HG03064 (cell line): ENCODE data around the gene ZNF777.
"Not testable (repeated sequence)": the region's sequence is repeated elsewhere in the genome, so short reads cannot be mapped to it uniquely, and the experiment has no call there.

Experiments
- ATAC-seq: cut with Tn5 transposase; IDR thresholded peaks from one replicate; pipeline ENCODE4 v1.9.1; 2021; ENCODE audit warnings: low read depth; ENCODE audit not compliant: unreplicated experiment

Gene ZNF777

DNA sequence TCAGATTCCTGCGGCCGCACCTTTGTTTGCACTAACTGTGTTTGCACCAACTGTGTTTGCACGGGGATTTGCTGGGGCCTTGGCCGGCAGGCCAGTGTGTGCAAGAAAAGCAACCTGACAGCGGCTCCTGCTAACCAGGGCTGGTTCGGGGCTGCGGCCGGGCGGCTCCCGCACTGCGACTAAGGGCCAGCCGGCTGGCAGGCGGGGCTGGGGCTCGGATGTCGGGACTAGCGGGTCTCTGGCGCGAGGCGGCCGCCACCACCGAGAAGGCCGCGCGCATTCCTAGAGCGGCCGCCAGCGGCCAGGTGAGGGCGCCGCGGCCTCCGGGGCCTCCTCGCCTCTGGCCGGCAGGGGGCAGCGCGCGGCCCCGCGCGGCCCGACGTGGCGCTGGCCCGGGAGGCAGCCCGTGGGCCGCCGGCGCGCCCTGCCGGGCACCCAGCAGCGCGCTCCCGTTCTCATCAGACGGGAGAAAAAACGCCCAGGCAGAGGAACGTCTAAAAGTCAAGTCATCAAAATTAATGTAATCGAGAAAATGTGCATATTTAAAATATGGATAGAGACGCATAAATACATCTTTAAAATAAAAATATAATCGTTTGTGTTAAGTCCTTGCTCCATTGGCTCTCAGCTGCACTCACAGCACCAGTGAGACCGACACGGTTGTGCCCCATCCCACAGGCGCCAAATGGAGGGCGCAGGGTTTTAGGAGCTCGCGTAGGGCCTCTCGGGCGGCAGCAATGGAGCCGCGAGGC lies 38.5 kb downstream of the ZNF777 start:
- ATAC-seq, result peak; percentile 91

DNA sequence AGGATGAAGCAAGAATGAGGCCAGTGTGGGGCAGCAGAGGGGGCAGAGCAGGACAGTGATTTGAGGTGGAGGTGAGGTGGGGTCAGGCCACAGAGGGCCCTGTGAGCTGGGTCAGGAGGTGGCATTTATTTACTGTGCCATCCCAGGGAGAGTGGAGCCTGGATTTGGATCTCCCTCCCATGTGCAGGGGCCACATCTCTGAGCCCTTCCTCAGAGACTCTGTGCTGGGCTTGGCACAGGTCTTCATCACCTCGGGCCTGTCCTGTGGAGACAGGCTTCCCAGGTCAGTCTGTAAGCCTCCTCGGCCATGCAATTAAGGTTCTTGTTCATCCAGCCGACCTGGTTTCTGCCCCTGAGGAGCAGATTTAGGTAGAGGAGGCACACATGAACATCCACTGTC lies 40.9 kb downstream of the ZNF777 start:
- no peak for ATAC-seq

DNA sequence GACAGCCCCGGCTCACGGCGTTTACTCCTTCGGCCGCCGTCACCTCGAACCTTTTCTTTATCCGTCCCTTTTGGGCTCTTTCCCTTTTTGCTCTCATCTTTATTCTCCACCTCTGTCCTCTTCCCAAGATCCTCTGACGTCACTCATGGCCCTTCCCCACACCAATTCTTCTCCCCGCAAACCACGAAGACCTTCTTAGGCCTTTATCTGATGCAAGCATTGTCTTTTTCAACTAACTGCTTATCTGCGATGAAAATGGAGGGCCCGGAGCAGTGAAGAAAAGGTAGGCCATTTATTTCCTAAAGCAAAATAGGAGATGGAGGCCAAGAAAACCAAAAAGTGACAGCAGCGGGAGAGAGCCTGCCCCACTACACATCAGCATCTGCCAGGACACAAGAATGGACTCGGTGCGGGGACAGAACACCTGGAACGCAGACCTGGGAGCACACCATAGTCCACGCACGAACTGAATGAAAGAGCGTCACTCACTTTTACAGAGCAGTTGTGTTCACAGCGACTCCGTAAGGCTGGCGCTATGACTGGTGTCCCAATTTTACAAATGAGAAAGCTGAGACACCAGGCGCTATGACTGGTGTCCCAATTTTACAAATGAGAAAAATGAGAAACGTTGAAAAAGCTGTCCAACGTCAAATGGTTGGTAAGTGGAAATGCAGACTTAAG lies 45.3 kb downstream of the ZNF777 start:
- ATAC-seq, result no peak

DNA sequence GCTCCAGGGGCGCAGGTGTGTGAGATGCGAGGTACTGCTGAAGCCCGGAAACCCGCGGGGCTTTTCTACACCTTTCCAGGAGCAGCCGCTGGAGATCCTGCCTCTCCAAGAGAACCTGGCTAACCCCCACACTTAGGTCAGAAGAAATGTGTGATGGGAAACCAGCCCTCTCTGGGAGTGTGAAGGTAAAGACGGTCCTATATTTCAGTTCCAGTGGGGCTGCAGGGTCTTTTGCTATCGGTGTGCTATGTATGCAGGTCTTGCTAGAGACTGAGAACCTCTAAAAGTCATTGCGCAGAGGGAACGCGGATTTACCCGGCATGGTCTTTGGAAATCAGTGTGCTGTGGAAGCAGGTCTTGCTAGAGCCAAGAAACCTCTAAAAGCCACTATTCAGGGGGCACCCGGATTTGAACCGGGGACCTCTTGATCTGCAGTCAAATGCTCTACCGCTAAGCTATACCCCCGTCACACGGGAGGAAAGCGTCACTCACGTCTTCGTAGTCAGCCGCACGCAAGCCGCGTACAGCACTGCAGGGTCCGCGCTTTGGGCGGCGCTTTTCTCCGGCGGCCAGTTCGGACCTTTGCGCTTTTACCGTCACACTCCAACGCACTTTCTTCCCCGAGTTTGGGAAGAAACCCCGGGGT lies 46.0 kb downstream of the ZNF777 start:
- ATAC-seq, result no peak

DNA sequence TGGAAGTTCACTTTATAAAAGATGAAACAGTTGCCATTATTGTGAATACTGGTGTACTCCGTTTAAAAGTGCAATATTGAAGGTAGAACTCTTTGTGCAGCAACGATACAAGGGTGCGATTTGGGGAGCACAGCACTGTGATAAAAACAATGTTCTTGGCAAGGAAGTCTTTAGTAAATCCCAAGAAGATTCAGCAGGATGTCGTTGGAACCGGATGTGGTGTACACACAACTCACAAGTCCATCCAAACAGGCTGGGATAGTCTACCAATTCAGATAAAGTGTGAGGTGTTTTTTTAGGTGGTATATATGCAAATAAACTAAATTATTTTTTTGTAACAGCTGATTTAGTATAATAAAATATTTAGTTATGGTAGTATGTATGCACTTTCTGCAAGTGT lies 46.7 kb downstream of the ZNF777 start:
- no peak for ATAC-seq

DNA sequence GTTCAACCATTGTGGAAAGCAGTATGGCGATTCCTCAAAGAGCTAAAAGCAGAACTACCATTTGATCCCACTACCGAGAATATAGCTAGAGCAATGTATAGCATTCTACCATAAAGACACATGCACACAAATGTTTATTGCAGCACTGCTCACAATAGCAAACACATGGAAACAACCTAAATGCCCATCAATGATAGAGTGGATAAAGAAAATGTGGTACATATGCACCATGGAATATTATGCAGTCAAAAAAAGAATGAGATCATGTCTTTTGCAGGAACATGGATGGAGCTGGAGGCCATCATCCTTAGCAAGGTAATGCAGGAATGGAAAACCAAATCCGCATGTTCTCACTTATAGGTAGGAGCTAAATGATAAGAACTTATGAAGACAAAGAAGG lies 47.8 kb downstream of the ZNF777 start:
- not testable (repeated sequence) for ATAC-seq

DNA sequence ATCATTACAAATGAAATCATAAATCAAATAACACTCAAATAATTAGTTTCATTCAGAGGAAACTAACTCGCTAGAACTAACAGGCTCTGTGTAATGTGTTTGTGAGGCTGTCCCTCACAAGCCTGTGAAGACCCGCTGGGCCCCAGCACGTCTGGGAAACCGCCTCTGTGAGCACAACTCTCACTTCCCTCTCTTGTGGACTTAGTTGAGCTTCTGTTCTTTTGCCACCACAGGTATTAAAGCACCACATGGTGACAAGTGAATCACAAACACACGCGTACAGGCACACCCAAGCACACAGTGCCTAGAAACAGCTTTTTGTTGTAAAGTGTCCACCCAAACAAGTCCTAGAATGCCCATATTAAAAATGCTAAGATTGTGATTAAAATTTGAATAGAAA lies 51.0 kb downstream of the ZNF777 start:
- no peak for ATAC-seq

DNA sequence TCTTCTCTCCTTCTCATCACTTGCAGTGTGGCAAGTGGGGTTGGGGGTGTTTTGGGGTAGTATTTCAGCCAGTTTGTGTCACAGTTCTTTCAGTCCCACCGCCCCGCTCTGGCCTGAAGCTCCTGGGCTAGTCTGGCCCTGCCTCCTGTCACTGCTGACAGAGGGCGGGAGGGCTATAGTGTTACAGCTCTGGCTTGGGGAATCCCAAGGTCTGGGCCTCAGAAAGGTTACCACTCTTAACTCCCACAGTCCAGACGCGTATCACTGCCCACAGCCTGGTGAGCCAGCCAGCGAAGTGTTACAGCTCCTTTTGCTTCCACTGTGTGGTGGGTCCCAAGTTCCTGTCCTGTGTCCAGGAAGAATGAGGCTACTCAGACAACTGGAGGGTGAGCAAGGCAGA lies 56.0 kb downstream of the ZNF777 start:
- no peak for ATAC-seq

DNA sequence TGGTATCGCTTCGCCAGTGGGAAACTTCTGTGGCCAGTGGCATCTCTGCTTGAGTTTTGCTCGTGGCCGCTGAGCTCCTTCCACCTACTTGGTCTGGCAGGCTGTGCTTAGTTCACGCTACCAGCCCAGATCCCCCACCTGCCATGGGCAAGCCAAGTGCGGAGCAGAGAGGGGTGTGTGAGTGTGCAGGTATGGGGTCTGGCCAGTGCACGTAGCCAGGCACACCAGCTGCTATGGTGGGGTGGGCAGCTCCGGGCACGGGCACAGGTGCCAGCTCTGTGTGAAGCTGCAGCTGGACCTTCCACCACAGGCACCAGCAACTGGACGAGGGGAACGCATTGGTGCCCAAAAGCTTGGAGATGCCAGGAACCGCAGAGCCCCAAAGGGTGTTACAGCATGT lies 56.5 kb downstream of the ZNF777 start:
- ATAC-seq, result no peak

DNA sequence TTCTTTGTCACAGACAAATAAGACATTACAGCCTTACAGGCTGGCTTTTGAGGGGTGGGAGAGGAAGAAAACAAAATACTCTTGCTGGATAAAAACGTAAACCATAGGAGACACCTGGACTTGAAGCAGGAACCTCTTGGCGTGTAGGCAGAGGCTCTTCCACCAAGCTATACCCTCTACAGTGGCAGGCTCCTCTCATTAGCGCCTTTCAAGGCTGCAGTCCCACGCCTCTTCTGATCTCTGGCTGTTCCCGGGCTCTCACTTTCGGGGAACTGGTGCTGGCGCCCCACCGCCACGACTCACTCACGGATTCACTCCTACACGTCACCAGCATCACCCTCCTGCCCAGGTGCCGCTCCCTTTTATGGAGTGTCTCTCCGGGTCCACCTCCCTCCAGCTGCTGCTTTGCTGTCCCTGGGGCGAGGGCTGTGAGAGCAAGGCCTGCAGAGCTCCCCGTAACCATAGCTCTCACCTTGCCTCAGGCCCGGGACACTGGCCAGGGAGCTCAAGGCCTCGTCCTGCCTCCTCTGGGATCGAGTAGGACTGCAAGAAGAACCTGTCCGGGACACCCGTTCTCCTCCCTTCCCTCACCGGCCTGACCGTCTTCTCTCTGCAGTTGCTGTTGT lies 62.6 kb downstream of the ZNF777 start:
- ATAC-seq, result no peak

DNA sequence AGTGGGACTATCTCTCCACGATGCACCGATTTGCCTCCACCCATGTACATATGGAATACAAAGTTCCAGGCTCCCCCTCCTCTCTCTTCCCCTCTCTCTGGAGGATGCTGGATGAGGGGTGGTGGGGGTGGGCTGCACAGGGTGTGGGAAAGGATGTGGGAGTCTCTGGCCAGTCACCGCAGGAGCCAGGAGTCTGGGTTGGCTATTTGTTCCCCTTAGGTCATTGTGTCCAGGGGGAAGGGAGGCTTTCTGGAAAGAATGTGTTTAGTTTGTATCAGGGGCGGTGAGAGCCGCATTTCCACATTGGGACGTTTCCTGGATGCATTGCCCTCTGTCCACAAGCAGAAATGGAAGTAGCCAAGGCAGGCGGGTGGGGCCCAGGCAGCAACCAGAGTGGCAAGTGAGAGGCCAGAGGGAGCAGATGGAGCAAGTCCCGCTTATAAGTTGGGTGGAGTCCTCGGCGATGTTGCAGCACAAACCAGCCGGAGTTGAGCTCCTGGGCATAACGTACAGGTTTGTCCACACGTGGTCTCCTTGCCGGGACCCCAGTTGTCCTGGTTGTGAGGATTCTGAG lies 63.3 kb downstream of the ZNF777 start:
- ATAC-seq, result no peak

DNA sequence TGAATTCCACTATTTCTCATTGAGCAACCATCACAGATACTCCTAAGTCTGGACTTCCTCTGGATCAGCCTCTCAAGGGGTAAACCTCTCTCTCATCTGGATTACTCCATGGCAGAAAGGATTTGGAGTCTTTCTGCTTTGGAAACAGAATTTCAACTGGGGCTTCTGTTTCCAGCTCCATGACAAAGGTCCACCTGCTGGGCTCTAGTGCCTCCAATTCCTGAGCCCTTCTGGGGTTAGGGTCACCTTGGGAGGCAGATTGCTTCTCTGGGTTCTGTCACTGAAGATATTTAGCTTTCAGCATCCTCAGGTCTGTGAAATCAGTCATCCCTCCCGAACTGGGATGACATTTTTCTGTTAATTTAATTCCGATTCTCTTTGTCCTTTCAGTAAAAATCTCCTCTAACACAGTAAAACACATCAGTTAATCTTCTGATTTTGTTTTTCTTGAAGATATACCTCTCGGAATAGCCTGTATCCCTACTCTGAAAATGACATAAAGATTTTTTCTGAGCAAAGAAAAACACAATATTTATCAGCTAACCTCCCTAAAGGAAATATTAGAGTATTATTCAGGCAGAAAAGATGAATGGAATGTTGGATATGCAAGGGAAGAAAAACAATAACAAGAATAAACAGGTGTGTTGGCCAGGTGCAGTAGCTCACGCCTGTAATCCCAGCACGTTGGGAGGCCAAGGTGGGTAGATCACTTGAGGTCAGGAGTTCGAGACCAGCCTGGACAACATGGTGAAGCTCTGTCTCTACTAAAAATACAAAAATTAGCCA lies 72.1 kb downstream of the ZNF777 start:
- not testable (repeated sequence) for ATAC-seq

DNA sequence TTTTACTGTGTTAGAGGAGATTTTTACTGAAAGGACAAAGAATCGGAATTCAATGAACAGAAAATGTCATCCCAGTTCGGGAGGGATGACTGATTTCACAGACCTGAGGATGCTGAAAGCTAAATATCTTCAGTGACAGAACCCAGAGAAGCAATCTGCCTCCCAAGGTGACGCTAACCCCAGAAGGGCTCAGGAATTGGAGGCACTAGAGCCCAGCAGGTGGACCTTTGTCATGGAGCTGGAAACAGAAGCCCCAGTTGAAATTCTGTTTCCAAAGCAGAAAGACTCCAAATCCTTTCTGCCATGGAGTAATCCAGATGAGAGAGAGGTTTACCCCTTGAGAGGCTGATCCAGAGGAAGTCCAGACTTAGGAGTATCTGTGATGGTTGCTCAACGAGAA lies 74.3 kb downstream of the ZNF777 start:
- ATAC-seq, result not testable (repeated sequence)

DNA sequence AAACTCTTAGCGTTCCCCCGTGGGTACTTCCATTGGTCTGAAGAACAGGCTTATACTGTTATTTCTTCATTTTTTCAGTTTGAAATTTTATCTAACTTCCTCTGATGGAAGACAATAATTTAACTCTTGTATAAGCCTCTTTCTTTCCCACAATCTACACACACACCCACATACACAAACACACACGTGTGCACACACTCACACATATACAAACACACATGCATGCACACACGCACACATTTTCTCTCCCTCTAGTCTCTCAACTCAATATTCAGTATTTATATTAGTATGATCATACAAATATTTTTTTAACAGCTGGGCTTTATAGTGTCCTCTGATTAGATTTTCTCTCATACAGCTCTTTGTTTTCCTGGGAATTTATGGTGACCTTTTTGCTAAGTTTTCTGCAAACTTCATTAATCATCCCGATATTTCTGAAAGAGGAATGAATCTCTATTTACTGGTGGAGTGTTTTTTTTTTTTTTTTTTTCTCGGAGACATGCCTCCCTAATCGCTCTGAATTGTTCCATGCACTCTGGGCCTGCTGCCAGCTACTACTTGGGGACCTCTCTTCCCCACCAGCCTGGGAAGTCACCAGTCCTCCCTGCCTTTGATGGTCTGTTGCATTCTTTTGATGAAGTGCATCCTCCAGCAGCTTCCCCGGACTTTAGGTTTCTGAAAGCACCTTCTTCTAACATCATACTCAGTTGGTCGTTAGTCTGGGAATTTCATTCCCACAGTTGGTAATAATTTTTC lies 75.5 kb downstream of the ZNF777 start:
- ATAC-seq, result no peak
